NK-92 (cell line): ENCODE data around the gene TAX1BP1.
"Not testable (repeated sequence)": the region's sequence is repeated elsewhere in the genome, so short reads cannot be mapped to it uniquely, and the experiment has no call there.

Experiments used
- DNase-seq: peaks from one replicate; lab custom pipeline; 2025; ENCODE audit not compliant: unreplicated experiment; lab: John Stamatoyannopoulos, UW

The TAX1BP1 gene

DNA sequence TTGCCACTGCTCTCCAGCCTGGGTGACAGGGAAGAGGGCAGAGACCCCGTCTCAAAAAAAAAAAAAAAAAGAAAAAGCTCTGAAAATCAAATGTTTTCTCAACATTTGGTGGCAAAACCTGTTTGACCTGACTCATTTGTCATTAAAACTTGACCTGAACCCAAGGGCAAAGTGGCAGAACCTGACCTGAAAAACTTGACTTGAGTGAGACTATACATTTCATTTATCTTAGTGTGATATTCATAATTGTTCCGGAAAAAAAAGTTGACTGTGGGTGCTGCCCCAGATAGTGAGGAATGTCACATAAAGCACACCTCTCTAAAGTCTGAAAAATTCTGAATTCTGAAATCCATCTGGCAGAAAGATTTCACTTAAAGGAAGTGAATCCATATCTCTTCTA lies 2.3 kb upstream of the TAX1BP1 start:
- no peak for DNase-seq

- no peak for DNase-seq
Observed at GRCh38 chr7:27739301-27739908, 557 bp upstream of the TAX1BP1 start.

GRCh38 chr7:27740449-27741086 lies 606 bp downstream of the TAX1BP1 start:
- no peak for DNase-seq

- not testable (repeated sequence) for DNase-seq
Observed at GRCh38 chr7:27742091-27742710, 2.2 kb downstream of the TAX1BP1 start.

DNA sequence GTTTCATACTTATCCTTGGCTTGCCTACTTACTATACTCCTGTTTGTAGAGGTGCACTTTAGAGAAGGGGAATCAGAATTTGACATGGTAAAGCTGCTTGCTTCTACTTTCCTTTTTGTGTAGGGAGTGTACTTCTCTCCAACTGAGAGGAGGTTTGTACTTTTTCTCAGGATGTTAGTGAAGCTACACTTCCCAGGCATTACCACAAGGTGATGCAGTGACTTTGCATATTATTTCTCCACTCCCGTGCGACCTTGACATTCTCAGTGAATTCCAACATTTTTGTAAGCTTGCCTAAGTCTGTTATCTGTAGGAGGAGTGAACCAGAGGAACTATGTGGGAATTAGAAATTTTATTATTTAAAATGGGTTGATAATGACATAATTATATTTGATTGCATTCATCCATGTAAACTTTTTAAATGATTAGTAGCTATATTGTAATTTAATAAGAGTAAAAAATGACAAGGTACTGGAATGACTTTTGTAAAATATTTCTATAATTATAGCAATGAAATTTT lies 5.2 kb downstream of the TAX1BP1 start:
- DNase-seq: no peak

GRCh38 chr7:27746486-27746885 lies 6.5 kb downstream of the TAX1BP1 start:
- DNase-seq: no peak

DNA sequence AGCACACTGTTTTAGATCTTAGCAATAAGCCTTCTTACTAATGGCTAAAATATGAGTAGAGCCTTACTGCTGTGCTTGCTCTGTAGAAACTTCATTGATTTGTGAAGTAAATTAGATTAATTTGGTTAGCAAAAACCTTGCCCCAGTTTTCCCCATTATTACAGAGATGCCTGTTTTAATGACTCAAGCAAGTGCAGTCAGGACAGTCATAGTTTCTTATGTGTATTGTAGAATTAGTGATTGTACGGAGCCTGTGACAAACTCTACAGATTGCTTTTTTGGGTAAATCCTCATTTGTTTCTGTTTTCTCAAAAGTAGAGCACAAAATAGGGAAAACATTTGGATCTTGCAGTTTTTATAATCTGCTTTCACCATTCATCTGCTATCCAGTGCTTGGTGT lies 7.0 kb downstream of the TAX1BP1 start:
- DNase-seq: no peak

- DNase-seq: no peak
Observed at GRCh38 chr7:27747589-27748368, 7.8 kb downstream of the TAX1BP1 start.

- no peak for DNase-seq
Observed at GRCh38 chr7:27750316-27750715, 10.4 kb downstream of the TAX1BP1 start.

- DNase-seq: no peak
Observed at GRCh38 chr7:27751888-27752660, 12.1 kb downstream of the TAX1BP1 start.

DNA sequence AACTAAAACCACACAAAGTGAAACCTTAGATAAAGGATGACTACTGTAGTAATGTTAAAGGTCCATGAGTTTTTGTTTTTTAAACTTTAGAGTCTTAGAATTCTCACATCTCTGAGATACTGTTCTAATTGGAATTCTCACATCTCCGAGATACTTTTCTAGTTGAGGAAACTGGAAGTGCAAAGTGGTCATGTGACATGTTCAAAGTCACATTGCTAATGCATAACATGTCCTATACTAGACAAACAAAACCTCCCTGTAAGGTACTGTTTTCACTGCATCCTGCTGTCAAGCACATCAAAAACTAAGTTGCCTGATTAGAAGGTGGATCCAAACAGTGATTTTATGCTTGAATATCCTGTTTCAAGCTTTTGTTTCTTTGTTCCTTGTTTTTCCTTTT lies 13.9 kb downstream of the TAX1BP1 start:
- no peak for DNase-seq

GRCh38 chr7:27756298-27756697 lies 16.3 kb downstream of the TAX1BP1 start:
- DNase-seq: no peak

DNA sequence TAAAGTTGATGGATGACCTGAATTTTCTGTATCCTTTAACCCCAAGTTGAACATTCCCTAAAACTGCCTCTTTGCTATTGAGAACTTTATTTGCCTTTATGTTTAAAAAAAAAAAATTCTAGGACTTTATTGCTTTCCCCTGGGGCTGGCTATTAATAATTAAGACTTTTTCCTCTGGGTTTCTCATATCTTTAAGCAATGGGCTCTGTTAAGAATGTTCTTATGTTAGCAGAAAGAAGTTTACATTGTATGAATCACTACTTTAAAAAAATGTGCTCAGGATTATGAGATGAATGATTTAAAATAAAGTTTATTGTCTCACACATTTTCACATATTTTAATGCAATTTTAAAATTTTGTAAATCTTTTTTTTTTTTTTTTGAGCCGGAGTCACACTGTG lies 19.5 kb downstream of the TAX1BP1 start:
- DNase-seq: no peak

- DNase-seq: no peak
Observed at GRCh38 chr7:27762062-27762461, 22.1 kb downstream of the TAX1BP1 start.

DNA sequence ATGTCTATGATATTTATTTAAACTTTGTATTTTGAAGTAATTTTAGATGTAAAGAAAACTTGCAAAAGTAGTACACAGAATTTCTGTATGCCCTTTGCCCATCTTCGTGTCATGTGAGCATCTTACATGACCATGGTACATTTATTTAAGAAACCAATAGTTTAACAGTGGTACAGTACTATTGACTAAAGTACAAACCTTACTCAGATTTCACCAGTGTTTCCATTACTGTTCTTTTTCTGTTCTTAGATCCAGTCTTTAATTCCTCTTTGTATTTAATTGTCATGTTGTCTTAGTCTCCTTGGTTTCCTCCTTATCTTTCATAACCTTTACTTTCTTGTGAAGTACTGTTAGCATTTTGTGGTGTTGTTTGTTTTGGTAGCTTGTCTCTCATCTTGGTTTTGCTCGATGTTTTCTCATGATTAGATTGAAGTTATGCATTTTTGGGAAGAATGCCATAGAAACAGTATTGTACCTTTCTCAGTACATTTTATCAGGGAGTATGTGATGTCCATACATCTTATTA lies 24.1 kb downstream of the TAX1BP1 start:
- no peak for DNase-seq

DNA sequence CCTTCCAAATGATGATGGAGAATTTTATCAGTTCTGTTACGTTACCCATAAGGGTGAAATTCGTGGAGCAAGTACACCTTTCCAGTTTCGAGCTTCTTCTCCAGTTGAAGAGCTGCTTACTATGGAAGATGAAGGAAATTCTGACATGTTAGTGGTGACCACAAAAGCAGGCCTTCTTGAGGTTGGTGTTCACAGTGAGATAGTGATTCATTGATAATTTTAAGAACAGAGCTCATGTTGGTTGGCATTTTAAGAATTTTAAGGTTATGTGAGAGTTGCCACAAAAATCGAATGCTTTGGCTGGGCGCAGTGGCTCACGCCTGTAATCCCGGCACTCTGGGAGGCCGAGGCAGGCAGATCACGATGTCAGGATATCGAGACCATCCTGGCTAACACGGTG lies 25.9 kb downstream of the TAX1BP1 start:
- DNase-seq: no peak

- DNase-seq: no peak
Observed at GRCh38 chr7:27767374-27767773, 27.4 kb downstream of the TAX1BP1 start.

DNA sequence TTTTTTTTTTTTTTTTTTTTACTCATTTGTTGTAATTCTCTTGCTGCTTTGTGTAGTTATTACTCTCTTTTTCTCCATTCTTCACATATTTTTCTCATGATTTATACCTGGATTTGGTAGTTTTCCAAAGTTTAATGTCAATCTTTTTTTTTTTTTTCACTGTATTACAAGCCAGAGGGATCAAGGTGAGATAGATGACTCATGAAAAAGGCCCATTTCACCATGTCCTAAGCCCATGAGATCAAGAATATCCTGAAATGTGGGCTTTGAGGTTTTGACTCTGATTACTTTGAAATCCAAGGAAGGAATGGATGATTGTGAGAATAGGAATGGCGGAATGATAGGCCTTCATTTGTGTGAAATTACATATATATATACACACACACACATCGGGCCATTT lies 31.1 kb downstream of the TAX1BP1 start:
- no peak for DNase-seq

GRCh38 chr7:27774717-27775328 lies 34.9 kb downstream of the TAX1BP1 start:
- no peak for DNase-seq

- no peak for DNase-seq
Observed at GRCh38 chr7:27775782-27776181, 35.8 kb downstream of the TAX1BP1 start.
